K562 (cell line): ENCODE measurements around the gene ANKRD13D. TPM values are rescaled to one million over a fixed set of nuclear protein-coding genes. Genes with fewer than 3 reads are reported as not detected.

Source experiments
- CBX8 ChIP-seq: fragments of 200-600 bp; sonication (generic); IDR thresholded peaks from 2 replicates; pipeline ENCODE4 v1.6.1; 2012; ENCODE audit warnings: borderline replicate concordance, mixed run types, low read depth, mild to moderate bottlenecking, moderate library complexity, mixed read lengths, low read length, control low read depth, inconsistent platforms; ENCODE audit not compliant: poor library complexity, severe bottlenecking; ENCODE audit errors: extremely low read depth
- CEBPZ ChIP-seq: fragments of 150-350 bp; IDR thresholded peaks from 2 replicates; pipeline ENCODE4 v1.6.1; 2014; ENCODE audit warnings: low read depth, mild to moderate bottlenecking, low read length, borderline replicate concordance
- ELF2 ChIP-seq: fragments of 250-450 bp; sonication (Bioruptor Pico); IDR thresholded peaks from 2 replicates; pipeline ENCODE4 v1.5.0; 2021; ENCODE audit warnings: mild to moderate bottlenecking
- FOXJ2 ChIP-seq: fragments of 200-800 bp; sonication (Bioruptor generic); IDR thresholded peaks from 2 replicates; pipeline ENCODE4 v1.6.1; 2016; ENCODE audit warnings: missing genetic modification characterization, missing compliant biosample characterization
- FOXK2 ChIP-seq, 2 experiments: fragments of 450-650 bp; IDR thresholded peaks in 1 of 2; conservative IDR thresholded peaks in 1 of 2; 2 replicates each; pipeline ENCODE4 v1.6.1; 2016; ENCODE audit warnings: low read depth in 2 of 2, mild to moderate bottlenecking in 1 of 2
- MBD2 ChIP-seq: sonication (generic); IDR thresholded peaks from 2 replicates; pipeline ENCODE4 v1.6.1; 2016; ENCODE audit warnings: low read depth, borderline replicate concordance
- MCM5 ChIP-seq: fragments of 450-650 bp; IDR thresholded peaks from 2 replicates; pipeline ENCODE4 v1.6.1; 2016; ENCODE audit warnings: low read depth
- NCOA2 ChIP-seq, 2 experiments: fragments of 450-650 bp; IDR thresholded peaks; 2 replicates each; pipeline ENCODE4 v1.6.1; 2018; ENCODE audit warnings: mild to moderate bottlenecking in 2 of 2, moderate library complexity in 1 of 2; ENCODE audit not compliant: partially characterized antibody in 2 of 2
- RCOR1 ChIP-seq, 2 experiments: IDR thresholded peaks; 2 replicates each; pipeline ENCODE4 v1.6.1; 2012; ENCODE audit warnings: low read depth in 2 of 2, low read length in 2 of 2, borderline replicate concordance in 1 of 2, improper control_type of control experiment in 1 of 2
- SMAD1 ChIP-seq: fragments of 150-350 bp; IDR thresholded peaks from 2 replicates; pipeline ENCODE4 v1.6.1; 2014; ENCODE audit warnings: low read length, low read depth; ENCODE audit not compliant: partially characterized antibody
- TARDBP ChIP-seq: fragments of 450-650 bp; IDR thresholded peaks from 2 replicates; pipeline ENCODE4 v1.6.1; 2016
- TOE1 ChIP-seq, 2 experiments: fragments of 450-650 bp in 1 of 2; sonication (generic) in 1 of 2; formaldehyde crosslinking in 1 of 2; IDR thresholded peaks; 2 replicates each; pipeline versions ENCODE4 v1.7.1 to v1.8.0; 2016 to 2022; ENCODE audit warnings: borderline replicate concordance in 2 of 2, mild to moderate bottlenecking in 2 of 2, antibody characterized with exemption in 1 of 2, inconsistent platforms in 1 of 2, low read depth in 1 of 2, missing genetic modification reagents in 1 of 2, moderate library complexity in 1 of 2
- TRIM24 ChIP-seq, 2 experiments: fragments of 450-650 bp; IDR thresholded peaks; 2 replicates each; pipeline ENCODE4 v1.6.1; 2016
- ZBED1 ChIP-seq: IDR thresholded peaks from 2 replicates; pipeline ENCODE4 v1.6.1; 2014
- ZFP36 ChIP-seq: fragments of 150-350 bp; IDR thresholded peaks from 2 replicates; pipeline ENCODE4 v1.6.1; 2018; ENCODE audit warnings: low read length, low read depth; ENCODE audit not compliant: partially characterized antibody
- ZKSCAN8 ChIP-seq: fragments of 200-800 bp; sonication (Bioruptor generic); IDR thresholded peaks from 2 replicates; pipeline ENCODE4 v1.6.1; 2016; ENCODE audit warnings: missing genetic modification characterization, missing compliant biosample characterization
- ZNF174 ChIP-seq: fragments of 250-450 bp; sonication (Bioruptor Pico); IDR thresholded peaks from 2 replicates; pipeline ENCODE4 v1.4.0; 2020; ENCODE audit warnings: mild to moderate bottlenecking
- ZNF239 ChIP-seq: fragments of 250-450 bp; sonication (Bioruptor Pico); IDR thresholded peaks from 2 replicates; pipeline ENCODE4 v1.4.0; 2020; ENCODE audit warnings: mild to moderate bottlenecking
- ZNF57 ChIP-seq: fragments of 450-650 bp; formaldehyde crosslinking; IDR thresholded peaks from 2 replicates; pipeline ENCODE4 v1.4.0; 2020; ENCODE audit warnings: mild to moderate bottlenecking, moderate library complexity
- ZNF778 ChIP-seq: fragments of 450-650 bp; formaldehyde crosslinking; IDR thresholded peaks from 2 replicates; pipeline ENCODE4 v1.4.0; 2020; ENCODE audit warnings: mild to moderate bottlenecking, moderate library complexity
- polyA plus RNA-seq, 8 experiments: library from polyadenylated mRNA; depleted of rRNA in 4 of 8; stranded (reverse) in 5 of 8; unstranded in 3 of 8; fragments of >200 nt; fragmentation: Nextera tagmentation in 2 of 8; fragmentation: Illumina TruSeq in 1 of 8; extraction: Ambion mirVana in 2 of 8; extraction: Trizol in 1 of 8; gene quantifications; 2 replicates each; pipeline versions ENCODE4 v1.2.1 to v1.2.3, GENCODE V29; 2011 to 2014; ENCODE audit warnings: inconsistent platforms in 1 of 8, missing spikeins in 1 of 8
- total RNA-seq, 7 experiments: library from RNA; depleted of rRNA in 6 of 7; stranded (reverse); fragments of >200 nt in 6 of 7; fragmentation: Illumina TruSeq in 2 of 7; extraction: Trizol in 2 of 7; gene quantifications; 2 replicates each; pipeline versions ENCODE4 v1.2.1 to v1.2.3, GENCODE V29; 2011 to 2021; ENCODE audit warnings: low replicate concordance in 1 of 7
- TF ChIP-seq, protein P1 (sequence below): fragments of 250-450 bp; sonication (Bioruptor Pico); IDR thresholded peaks from 2 replicates; pipeline ENCODE4 v1.4.0; 2020; ENCODE audit warnings: mild to moderate bottlenecking, moderate library complexity
- TF ChIP-seq, protein P2 (sequence below): fragments of 450-650 bp; formaldehyde crosslinking; IDR thresholded peaks from 2 replicates; pipeline ENCODE4 v1.4.0; 2022; ENCODE audit warnings: missing genetic modification characterization

Gene ANKRD13D
- total and polyA plus RNA-seq, 9 of the 15 experiments (the other 6 are each of a cell fraction or from before 2014, with no cell fraction given): 0.94 to 40.9 (median 22.4) TPM

DNA sequence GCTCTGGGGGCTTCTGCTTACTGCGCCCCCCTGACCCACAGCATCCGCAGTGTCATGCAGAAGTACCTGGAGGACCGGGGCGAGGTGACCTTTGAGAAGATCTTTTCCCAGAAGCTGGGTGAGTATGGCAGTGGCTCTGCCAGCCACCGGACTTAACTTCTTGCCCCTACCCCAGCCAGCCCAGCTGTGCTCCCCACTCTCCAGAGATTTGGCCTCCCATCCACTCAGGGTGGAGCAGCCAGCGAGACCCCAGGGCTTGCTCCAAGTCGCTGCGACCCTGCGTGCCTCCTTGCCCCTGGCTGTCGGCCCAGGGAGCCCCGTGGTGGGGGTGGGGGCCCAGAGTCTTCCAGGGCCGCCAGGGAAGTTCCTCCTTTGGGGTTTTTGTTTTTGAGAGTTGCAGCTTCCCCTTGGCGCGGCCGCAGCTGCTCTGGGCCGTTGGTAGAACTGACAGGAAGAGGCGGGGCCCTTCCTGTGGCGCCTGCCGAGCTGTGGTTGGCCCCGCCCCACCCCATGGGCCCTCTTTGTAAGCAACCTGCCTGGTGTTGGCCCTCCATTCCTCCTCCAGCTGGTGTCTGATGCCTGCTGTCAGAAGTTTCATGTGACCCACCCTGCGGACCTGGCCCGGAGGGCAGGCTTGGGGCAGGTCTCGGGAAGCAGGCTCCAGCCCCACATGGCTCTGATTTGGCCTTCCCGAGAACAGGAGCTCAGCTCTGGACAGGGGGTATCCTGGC lies 11.7 kb upstream of the ANKRD13D start (continued):
- TF ChIP-seq, protein P1, sequence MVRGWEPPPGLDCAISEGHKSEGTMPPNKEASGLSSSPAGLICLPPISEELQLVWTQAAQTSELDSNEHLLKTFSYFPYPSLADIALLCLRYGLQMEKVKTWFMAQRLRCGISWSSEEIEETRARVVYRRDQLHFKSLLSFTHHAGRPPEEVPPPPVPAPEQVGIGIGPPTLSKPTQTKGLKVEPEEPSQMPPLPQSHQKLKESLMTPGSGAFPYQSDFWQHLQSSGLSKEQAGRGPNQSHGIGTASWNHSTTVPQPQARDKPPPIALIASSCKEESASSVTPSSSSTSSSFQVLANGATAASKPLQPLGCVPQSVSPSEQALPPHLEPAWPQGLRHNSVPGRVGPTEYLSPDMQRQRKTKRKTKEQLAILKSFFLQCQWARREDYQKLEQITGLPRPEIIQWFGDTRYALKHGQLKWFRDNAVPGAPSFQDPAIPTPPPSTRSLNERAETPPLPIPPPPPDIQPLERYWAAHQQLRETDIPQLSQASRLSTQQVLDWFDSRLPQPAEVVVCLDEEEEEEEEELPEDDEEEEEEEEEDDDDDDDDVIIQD (CRISPR knock-in tag): peak; percentile 78; the same call in 1 of the 2 replicates
- no peak for TF ChIP-seq CBX8
- peak; percentile 49; the same call in 1 of the 2 replicates for TF ChIP-seq MBD2
- TF ChIP-seq ZNF57: peak; percentile 41; the same call in 1 of the 2 replicates
- TF ChIP-seq SMAD1: peak; percentile 25
- TF ChIP-seq TRIM24 (IDR thresholded peaks at IDR 0.05): peak in 1 of 2 experiments; percentile 39; a peak in 1 of 4 replicates
- TF ChIP-seq, protein P2, sequence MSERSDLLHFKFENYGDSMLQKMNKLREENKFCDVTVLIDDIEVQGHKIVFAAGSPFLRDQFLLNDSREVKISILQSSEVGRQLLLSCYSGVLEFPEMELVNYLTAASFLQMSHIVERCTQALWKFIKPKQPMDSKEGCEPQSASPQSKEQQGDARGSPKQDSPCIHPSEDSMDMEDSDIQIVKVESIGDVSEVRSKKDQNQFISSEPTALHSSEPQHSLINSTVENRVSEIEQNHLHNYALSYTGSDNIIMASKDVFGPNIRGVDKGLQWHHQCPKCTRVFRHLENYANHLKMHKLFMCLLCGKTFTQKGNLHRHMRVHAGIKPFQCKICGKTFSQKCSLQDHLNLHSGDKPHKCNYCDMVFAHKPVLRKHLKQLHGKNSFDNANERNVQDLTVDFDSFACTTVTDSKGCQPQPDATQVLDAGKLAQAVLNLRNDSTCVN (CRISPR knock-in tag): peak; percentile 86
- TF ChIP-seq FOXK2 (conservative IDR thresholded peaks at IDR 0.05 in 1 of 2, IDR thresholded peaks at IDR 0.05 in 1 of 2; ENCODE audit: low read depth in 2 of 2): peak; percentile 34 to 47; a peak in 2 of 4 replicates
- TF ChIP-seq ZNF174 (CRISPR knock-in tag): no peak
- TF ChIP-seq NCOA2 (IDR thresholded peaks at IDR 0.05; ENCODE audit: partially characterized antibody in 2 of 2): no peak
- TF ChIP-seq TOE1 (IDR thresholded peaks at IDR 0.05; ENCODE audit: borderline replicate concordance): peak; percentile 45; the same call in 1 of the 2 replicates
- TF ChIP-seq TOE1 (CRISPR knock-in tag; IDR thresholded peaks at IDR 0.05; ENCODE audit: borderline replicate concordance, low read depth): 0 out of 2 replicates have a peak, but pooled peaks have one; percentile 58
- peak; percentile 55; the same call in 1 of the 2 replicates for TF ChIP-seq TARDBP
- TF ChIP-seq ZNF239 (CRISPR knock-in tag): peak; percentile 47
- TF ChIP-seq ELF2: peak; percentile 81
- TF ChIP-seq MCM5: no peak
- no peak for TF ChIP-seq FOXJ2 (tag)
- TF ChIP-seq ZBED1: peak; percentile 57; the same call in 1 of the 2 replicates
- TF ChIP-seq ZFP36: peak; percentile 4
- TF ChIP-seq CEBPZ: no peak
- peak in 1 of 2 experiments; percentile 54; a peak in 1 of 4 replicates for TF ChIP-seq RCOR1 (IDR thresholded peaks at IDR 0.05; ENCODE audit: borderline replicate concordance in 1 of 2, low read depth in 2 of 2, low read length in 2 of 2)
- TF ChIP-seq ZNF778 (CRISPR knock-in tag): no peak
- TF ChIP-seq ZKSCAN8: peak; percentile 71; the same call in 1 of the 2 replicates
